WTC11 (cell line): ENCODE data around the gene CARD11. TPM values are rescaled to one million over a fixed set of nuclear protein-coding genes. Genes with fewer than 3 reads are reported as not detected.

ENCODE experiments used
- ATAC-seq: fragments of 200-7000 bp; cut with Tn5 transposase; 2 replicates; pipeline ENCODE4 v1.10.0; 2021; ENCODE audit warnings: mild to moderate bottlenecking, moderate library complexity
- CTCF ChIA-PET: fragments of 300-600 bp; sonication (Branson Sonifier 250); formaldehyde crosslinking; loops from one replicate; lab custom pipeline; 2021; ENCODE audit warnings: antibody characterized with exemption; lab: Charles Lee
- POLR2A ChIA-PET: fragments of 350-600 bp; sonication (Branson Sonifier 250); formaldehyde crosslinking; loops from one replicate; lab custom pipeline; 2021; ENCODE audit warnings: antibody characterized with exemption; lab: Charles Lee
- DNase-seq: peaks from one replicate; pipeline ENCODE4 v3.0.0; 2021; ENCODE audit warnings: low spot score
- H3K27ac Mint-ChIP-seq: 2 replicates; pipeline ENCODE4 v1.8.0; 2021; ENCODE audit warnings: mixed read lengths
- H3K27me3 Mint-ChIP-seq: 2 replicates; pipeline ENCODE4 v1.8.0; 2021; ENCODE audit warnings: low read depth, mild to moderate bottlenecking, moderate library complexity, mixed read lengths
- H3K36me3 Mint-ChIP-seq: 2 replicates; pipeline ENCODE4 v1.8.0; 2021; ENCODE audit warnings: mixed read lengths
- H3K4me1 Mint-ChIP-seq: 2 replicates; pipeline ENCODE4 v1.8.0; 2022; ENCODE audit warnings: mixed read lengths
- H3K4me3 Mint-ChIP-seq: 2 replicates; pipeline ENCODE4 v1.8.0; 2021; ENCODE audit warnings: mild to moderate bottlenecking, moderate library complexity, mixed read lengths
- H3K9me3 Mint-ChIP-seq: 2 replicates; pipeline ENCODE4 v1.8.0; 2021; ENCODE audit warnings: mixed read lengths
- AFF4 ChIP-seq: sonication (generic); formaldehyde crosslinking; IDR thresholded peaks from 2 replicates; pipeline ENCODE4 v1.8.1; 2023; ENCODE audit warnings: mild to moderate bottlenecking, missing genetic modification reagents, borderline replicate concordance
- CDX4 ChIP-seq: fragments of 250-450 bp; sonication (Bioruptor Pico); IDR thresholded peaks from 2 replicates; pipeline ENCODE4 v1.9.0; 2021; ENCODE audit warnings: moderate library complexity, mild to moderate bottlenecking, inconsistent platforms, borderline replicate concordance
- CREB1 ChIP-seq: sonication (generic); formaldehyde crosslinking; IDR thresholded peaks from 2 replicates; pipeline ENCODE4 v1.8.0; 2023; ENCODE audit warnings: mild to moderate bottlenecking, missing genetic modification reagents
- CREM ChIP-seq: sonication (generic); formaldehyde crosslinking; IDR thresholded peaks from 2 replicates; pipeline ENCODE4 v1.8.1; 2022; ENCODE audit warnings: mild to moderate bottlenecking, missing genetic modification reagents, moderate library complexity
- E2F1 ChIP-seq: sonication (generic); formaldehyde crosslinking; IDR thresholded peaks from 2 replicates; pipeline ENCODE4 v1.8.0; 2022; ENCODE audit warnings: mild to moderate bottlenecking, missing genetic modification reagents
- ERG ChIP-seq: fragments of 250-450 bp; sonication (Bioruptor Pico); IDR thresholded peaks from 2 replicates; pipeline ENCODE4 v1.8.0; 2021; ENCODE audit warnings: mild to moderate bottlenecking
- ETV6 ChIP-seq: sonication (generic); formaldehyde crosslinking; IDR thresholded peaks from 2 replicates; pipeline ENCODE4 v1.8.1; 2022; ENCODE audit warnings: mild to moderate bottlenecking, missing genetic modification reagents
- GABPB1 ChIP-seq: sonication (generic); formaldehyde crosslinking; IDR thresholded peaks from 2 replicates; pipeline ENCODE4 v1.8.1; 2023; ENCODE audit warnings: mild to moderate bottlenecking, missing genetic modification reagents
- GRHL2 ChIP-seq: fragments of 250-450 bp; sonication (Bioruptor Pico); IDR thresholded peaks from 2 replicates; pipeline ENCODE4 v1.8.0; 2022; ENCODE audit warnings: mild to moderate bottlenecking, moderate library complexity; ENCODE audit not compliant: insufficient replicate concordance, severe bottlenecking
- HMGA2 ChIP-seq: fragments of 250-450 bp; sonication (Bioruptor Pico); IDR thresholded peaks from 2 replicates; pipeline ENCODE4 v1.4.0; 2021; ENCODE audit warnings: mild to moderate bottlenecking, moderate library complexity
- JUN ChIP-seq: sonication (generic); formaldehyde crosslinking; IDR thresholded peaks from 2 replicates; pipeline ENCODE4 v1.8.0; 2023; ENCODE audit warnings: mild to moderate bottlenecking, missing genetic modification reagents
- KAT7 ChIP-seq: sonication (generic); formaldehyde crosslinking; IDR thresholded peaks from 2 replicates; pipeline ENCODE4 v1.8.1; 2023; ENCODE audit warnings: missing genetic modification reagents, mild to moderate bottlenecking, borderline replicate concordance
- MYBL2 ChIP-seq: sonication (generic); formaldehyde crosslinking; IDR thresholded peaks from 2 replicates; pipeline ENCODE4 v1.8.1; 2023; ENCODE audit warnings: mild to moderate bottlenecking, moderate library complexity, missing genetic modification reagents
- NFE2L1 ChIP-seq: sonication (generic); formaldehyde crosslinking; IDR thresholded peaks from 2 replicates; pipeline ENCODE4 v1.8.1; 2023; ENCODE audit warnings: missing genetic modification reagents
- NR1H2 ChIP-seq: sonication (generic); formaldehyde crosslinking; IDR thresholded peaks from 2 replicates; pipeline ENCODE4 v1.9.0; 2021; ENCODE audit warnings: mild to moderate bottlenecking, moderate library complexity, missing genetic modification reagents
- SMAD3 ChIP-seq: sonication (generic); formaldehyde crosslinking; IDR thresholded peaks from 2 replicates; pipeline ENCODE4 v1.8.0; 2022; ENCODE audit warnings: missing genetic modification reagents, mild to moderate bottlenecking, borderline replicate concordance
- STAT6 ChIP-seq: sonication (generic); formaldehyde crosslinking; conservative IDR thresholded peaks from 2 replicates; pipeline ENCODE4 v1.8.1; 2023; ENCODE audit warnings: mild to moderate bottlenecking, low read depth, missing genetic modification reagents, moderate library complexity
- TP53 ChIP-seq: sonication (generic); formaldehyde crosslinking; IDR thresholded peaks from 2 replicates; pipeline ENCODE4 v1.8.1; 2023; ENCODE audit warnings: mild to moderate bottlenecking, missing genetic modification reagents
- ZNF219 ChIP-seq: sonication (generic); formaldehyde crosslinking; IDR thresholded peaks from 2 replicates; pipeline ENCODE4 v1.8.0; 2023; ENCODE audit warnings: missing genetic modification reagents, mild to moderate bottlenecking, borderline replicate concordance
- ZNF317 ChIP-seq: sonication (generic); formaldehyde crosslinking; IDR thresholded peaks from 2 replicates; pipeline ENCODE4 v1.8.1; 2023; ENCODE audit warnings: low read depth, mild to moderate bottlenecking, moderate library complexity, missing genetic modification reagents, borderline replicate concordance
- ZNF416 ChIP-seq: fragments of 250-450 bp; sonication (Bioruptor Pico); IDR thresholded peaks from 2 replicates; pipeline ENCODE4 v1.9.0; 2021; ENCODE audit warnings: mild to moderate bottlenecking, inconsistent platforms
- ZNF423 ChIP-seq: fragments of 250-450 bp; sonication (Bioruptor Pico); IDR thresholded peaks from 2 replicates; pipeline ENCODE4 v2.1.2; 2022; ENCODE audit warnings: mild to moderate bottlenecking, moderate library complexity
- total RNA-seq: library from RNA; stranded (reverse); gene quantifications from 3 replicates; pipeline ENCODE4 v1.2.3, GENCODE V29; 2021

The CARD11 gene
- total RNA-seq, 1 experiment from 2014 or later, result 40.8 TPM

GRCh38 chr7:2879354-2879753, 164.3 kb downstream of the CARD11 start:
- peaks cover 47% of the 10 kb centered on the region for H3K4me1 Mint-ChIP-seq
- POLR2A ChIA-PET, result no interaction called here
- TF ChIP-seq JUN (CRISPR knock-in tag) (no peak), ZNF416 (CRISPR knock-in tag) (no peak), NFE2L1 (CRISPR knock-in tag) (no peak), NR1H2 (CRISPR knock-in tag) (no peak), AFF4 (no peak), CREM (CRISPR knock-in tag) (no peak), ERG (CRISPR knock-in tag) (no peak), TP53 (CRISPR knock-in tag) (no peak), ETV6 (CRISPR knock-in tag) (no peak)
- TF ChIP-seq, all 79 proteins: peak for 0
- ATAC-seq (no peak), DNase-seq (no peak)
- Mint-ChIP-seq H3K36me3 (no peaks in the 10 kb centered on the region), H3K4me3 (no peak overlapping the region), H3K27me3 (no peaks in the 10 kb centered on the region), H3K27ac (peak overlapping the region; percentile 76; the same call in 1 of the 2 replicates), H3K9me3 (peaks cover 6% of the 10 kb centered on the region; the same call in 1 of the 2 replicates)
- CTCF ChIA-PET, result no interaction called here

GRCh38 chr7:2878306-2878705, 165.4 kb downstream of the CARD11 start:
- Mint-ChIP-seq H3K4me3 (no peak overlapping the region), H3K27me3 (no peaks in the 10 kb centered on the region), H3K4me1 (peaks cover 52% of the 10 kb centered on the region), H3K36me3 (no peaks in the 10 kb centered on the region), H3K27ac (peak overlapping the region; percentile 57), H3K9me3 (peaks cover 6% of the 10 kb centered on the region; the same call in 1 of the 2 replicates)
- TF ChIP-seq GABPB1 (CRISPR knock-in tag), result no peak
- TF ChIP-seq HMGA2, result no peak
- no peak for TF ChIP-seq ZNF416 (CRISPR knock-in tag)
- no peak for TF ChIP-seq CREB1
- TF ChIP-seq ZNF423 (CRISPR knock-in tag), result no peak
- TF ChIP-seq MYBL2 (CRISPR knock-in tag), result no peak
- TF ChIP-seq STAT6, result no peak
- TF ChIP-seq E2F1 (CRISPR knock-in tag), result no peak
- no peak for TF ChIP-seq SMAD3 (CRISPR knock-in tag)
- TF ChIP-seq CDX4, result no peak
- TF ChIP-seq ZNF317, result no peak
- no peak for TF ChIP-seq GRHL2
- TF ChIP-seq KAT7 (CRISPR knock-in tag), result no peak
- no peak for TF ChIP-seq ZNF219
- DNase-seq (no peak), ATAC-seq (no peak)
- CTCF ChIA-PET, result interaction anchor here (3.1 kb wide), 1 partner anchor 13 kb away, joined by 10 read pairs; no protein-coding TSS in a partner anchor
- POLR2A ChIA-PET, result interaction anchor here (0.7 kb wide), 1 partner anchor 188 kb away, joined by 3 read pairs; no protein-coding TSS in a partner anchor
